Psoas muscle (tissue), 8 donors: Measurements from ENCODE around the gene KRT73. TPM values are rescaled to one million over a fixed set of nuclear protein-coding genes. Genes with fewer than 3 reads are reported as not detected.
A peak's percentile ranks its signal among the peaks of the same experiment; 100 is the strongest.

Experiments
- ATAC-seq, 4 donors: fragments of 200-7000 bp; cut with Tn5 transposase; one replicate each; pipeline ENCODE4 v1.9.1; 2020; ENCODE audit warnings: moderate library complexity in 3 of 4, mild to moderate bottlenecking in 2 of 4
- DNase-seq, 2 donors: peaks; one replicate each; pipeline ENCODE4 v3.0.0-alpha.2; 2020
- H3K27ac ChIP-seq: fragments of 200-600 bp; one replicate; pipeline ENCODE4 v1.8.0; 2022
- H3K27me3 ChIP-seq, 3 donors: fragments of 200-600 bp in 1 of 3; one replicate each; pipeline versions ENCODE4 v1.6.1 to v1.8.0; 2013 to 2022; ENCODE audit warnings: low read length in 2 of 3, mild to moderate bottlenecking in 2 of 3, moderate library complexity in 1 of 3; ENCODE audit not compliant: insufficient read depth in 3 of 3
- H3K36me3 ChIP-seq, 2 donors: fragments of 200-600 bp in 1 of 2; one replicate each; pipeline versions ENCODE4 v1.6.1 to v1.8.0; 2013 to 2022; ENCODE audit warnings: low read depth in 1 of 2, mild to moderate bottlenecking in 1 of 2, moderate library complexity in 1 of 2; ENCODE audit not compliant: insufficient read depth in 1 of 2
- H3K4me1 ChIP-seq: fragments of 200-600 bp; one replicate; pipeline ENCODE4 v1.8.0; 2022
- H3K4me3 ChIP-seq: fragments of 200-600 bp; one replicate; pipeline ENCODE4 v1.8.0; 2022; ENCODE audit warnings: mild to moderate bottlenecking
- H3K9me3 ChIP-seq: fragments of 200-600 bp; one replicate; pipeline ENCODE4 v1.8.0; 2022
- CTCF ChIP-seq: fragments of 200-600 bp; IDR thresholded peaks from one replicate; pipeline ENCODE4 v1.8.0; 2022; ENCODE audit warnings: antibody characterized with exemption
- WGBS, 3 donors: extraction: QIAGEN DNeasy Blood & Tissue Kit; methylation state at CpG; one replicate each; pipeline versions ENCODE4 v1.1.6 to v1.1.7; 2013; 5-methylcytosine and 5-hydroxymethylcytosine counted together
- intact Hi-C, 2 donors: fragments of 100-400 bp; cut with DNase I; formaldehyde crosslinking; loops; one replicate each; pipeline versions ENCODE4 v1.11.0 to v1.14.2; 2022
- polyA plus RNA-seq, 3 donors: library from polyadenylated mRNA; stranded (reverse); fragments of 200-250 nt; gene quantifications; one replicate each; pipeline ENCODE4 v1.2.3, GENCODE V29; 2013
- total RNA-seq, 4 donors: library from RNA; stranded (reverse); fragmentation: NEBNext Ultra II Directional in 2 of 4; extraction: Animal tissue kit (Norgen Biotek cat#: 25700) in 2 of 4; gene quantifications; one replicate each; pipeline versions ENCODE4 v1.2.1 to v1.2.4, GENCODE V29; 2021 to 2023
- donor health status: healthy with polysubstance abuse.
- donor health status: DM: no; HTN: no; CAD: no; lungs with moderate emphysema.
- donor health status: Bipolar disorder and iron deficiency.
- donor health status: healthy.
- donor health status: DM: yes; HTN: yes; CAD: no.
- donor health status: DM: no; HTN: no; CAD: no.
- donor health status: DM: no; HTN: no; CAD: no.
- donor health status: DM: yes; HTN: yes; CAD: no.

Gene KRT73
- total and polyA plus RNA-seq, 7 donors = not detected

- no peak for TF ChIP-seq CTCF
- ATAC-seq = no peak
- no peaks in the 10 kb centered on the region for H3K9me3 ChIP-seq
Measured at GRCh38 chr12:52570511-52570910, 47.8 kb downstream of the KRT73 start.

GRCh38 chr12:52568111-52568510, 50.2 kb downstream of the KRT73 start:
- ATAC-seq = no peak
- Histone ChIP-seq H3K27ac (no peak overlapping the region), H3K27me3 (peaks cover 0 to 15% (median 10%) of the 10 kb centered on the region in 3 donors), H3K4me1 (no peaks in the 10 kb centered on the region), H3K9me3 (no peaks in the 10 kb centered on the region), H3K4me3 (no peak overlapping the region), H3K36me3 (no peaks in the 10 kb centered on the region)
- 86 to 93% (median 89%) methylated on average over 12 of the region's 12 CpGs for WGBS, 3 donors
- intact Hi-C loops = no loop called here
- no peak for TF ChIP-seq CTCF
- DNase-seq = no peak

More at GRCh38 chr12:52570511-52570910, 47.8 kb downstream of the KRT73 start:
- Histone ChIP-seq H3K27me3 (peaks cover 0 to 13% (median 7%) of the 10 kb centered on the region in 3 donors), H3K4me1 (no peaks in the 10 kb centered on the region), H3K4me3 (no peak overlapping the region), H3K36me3 (no peaks in the 10 kb centered on the region), H3K27ac (no peak overlapping the region)
- peak in 1 of 2 donors; percentile 6 for DNase-seq
- 84 to 91% (median 85%) methylated on average over 10 of the region's 10 CpGs for WGBS, 3 donors
- intact Hi-C loops = no loop called here

- TF ChIP-seq CTCF = no peak
- intact Hi-C loops = no loop called here
- Histone ChIP-seq H3K9me3 (no peaks in the 10 kb centered on the region), H3K27me3 (peaks cover 0 to 11% (median 5%) of the 10 kb centered on the region in 3 donors), H3K36me3 (no peaks in the 10 kb centered on the region), H3K27ac (no peak overlapping the region), H3K4me1 (no peaks in the 10 kb centered on the region), H3K4me3 (no peak overlapping the region)
- ATAC-seq (no peak), DNase-seq (no peak)
- WGBS, 3 donors = 84 to 92% (median 84%) methylated on average over 6 to 8 of the region's 8 CpGs
Measured at GRCh38 chr12:52566847-52567291, 51.5 kb downstream of the KRT73 start.

GRCh38 chr12:52564582-52564981, 53.8 kb downstream of the KRT73 start:
- intact Hi-C loops = no loop called here

More at GRCh38 chr12:52564582-52564981, 53.8 kb downstream of the KRT73 start:
- Histone ChIP-seq H3K4me3 (no peak overlapping the region), H3K4me1 (no peaks in the 10 kb centered on the region), H3K36me3 (no peaks in the 10 kb centered on the region), H3K9me3 (no peaks in the 10 kb centered on the region), H3K27ac (no peak overlapping the region), H3K27me3 (peaks cover 0 to 9% (median 7%) of the 10 kb centered on the region in 3 donors)
- WGBS, 3 donors = 27 to 40% (median 29%) methylated on average over 1 of the region's 1 CpG
- DNase-seq (no peak), ATAC-seq (no peak)
- TF ChIP-seq CTCF = no peak
